ENCODE data around the gene ZNF550. TPM values are rescaled to one million over a fixed set of nuclear protein-coding genes. Genes with fewer than 3 reads are reported as not detected.
A peak's percentile ranks its signal among the peaks of the same experiment; 100 is the strongest.

Gene ZNF550
- total RNA-seq (2014; rRNA removed; shearing (Covaris generic); ENCODE audit: low replicate concordance), result 4.2 and 5.1 TPM in 2 replicates

DNA sequence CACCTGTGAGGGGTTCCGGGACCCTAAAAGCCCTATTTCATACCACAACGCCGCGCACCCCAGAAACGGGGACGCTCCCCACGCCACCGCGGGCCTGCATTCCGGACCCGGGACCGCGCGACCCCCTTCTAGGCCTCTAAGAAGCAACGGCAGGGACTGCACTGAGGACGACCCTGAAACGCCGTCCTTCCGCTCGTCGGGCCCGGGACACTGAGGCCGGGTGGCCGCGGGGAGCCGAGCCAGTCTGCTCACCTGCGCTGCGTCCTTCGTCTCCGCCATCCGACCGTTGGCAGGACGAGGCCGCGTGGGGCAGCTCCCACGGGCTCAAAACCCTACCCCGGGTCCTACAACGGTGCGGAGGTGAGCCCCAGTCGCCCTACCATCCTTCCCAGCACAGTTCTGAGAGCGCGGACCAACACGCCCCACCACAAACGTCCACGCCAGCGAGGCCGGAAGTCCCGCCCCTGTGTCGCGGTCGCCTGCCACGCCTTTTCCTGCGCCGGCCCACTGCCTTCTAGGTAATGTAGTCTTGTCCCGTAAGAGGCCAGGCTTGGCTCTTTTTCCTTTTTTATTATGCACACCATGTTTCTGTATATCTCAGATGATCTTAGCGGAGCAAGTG lies at the start of gene ZNF550:
ZNF550 (minus strand) TSS at position 460 of the 622 bp plus-strand sequence; CDS start at position 279, 181 bp downstream.
- H3K36me3 ChIP-seq, result peaks cover 37% of the 10 kb centered on the region
- peak; percentile 90 for DNase-seq
- peaks cover 50% of the 10 kb centered on the region for H3K9me3 ChIP-seq
- H3K27me3 ChIP-seq, result no peaks in the 10 kb centered on the region
- peak within 1 kb of the TSS; percentile 78 for H3K4me3 ChIP-seq

DNA sequence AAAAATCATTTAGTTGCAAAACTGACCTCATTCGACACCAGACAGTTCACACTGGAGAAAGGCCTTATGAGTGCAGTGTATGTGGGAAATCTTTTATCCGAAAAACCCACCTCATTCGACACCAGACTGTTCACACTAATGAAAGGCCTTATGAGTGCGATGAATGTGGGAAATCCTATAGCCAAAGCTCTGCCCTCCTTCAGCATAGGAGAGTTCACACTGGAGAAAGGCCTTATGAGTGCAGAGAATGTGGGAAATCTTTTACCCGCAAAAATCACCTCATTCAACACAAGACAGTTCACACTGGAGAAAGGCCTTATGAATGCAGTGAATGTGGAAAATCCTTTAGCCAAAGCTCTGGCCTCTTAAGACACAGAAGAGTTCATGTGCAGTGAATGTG lies 47.3 kb upstream of the ZNF550 start:
- Histone ChIP-seq H3K9me3 (peaks cover 31% of the 10 kb centered on the region), H3K36me3 (peaks cover 55% of the 10 kb centered on the region), H3K4me3 (no peak overlapping the region), H3K27me3 (no peaks in the 10 kb centered on the region)
- no peak for DNase-seq

DNA sequence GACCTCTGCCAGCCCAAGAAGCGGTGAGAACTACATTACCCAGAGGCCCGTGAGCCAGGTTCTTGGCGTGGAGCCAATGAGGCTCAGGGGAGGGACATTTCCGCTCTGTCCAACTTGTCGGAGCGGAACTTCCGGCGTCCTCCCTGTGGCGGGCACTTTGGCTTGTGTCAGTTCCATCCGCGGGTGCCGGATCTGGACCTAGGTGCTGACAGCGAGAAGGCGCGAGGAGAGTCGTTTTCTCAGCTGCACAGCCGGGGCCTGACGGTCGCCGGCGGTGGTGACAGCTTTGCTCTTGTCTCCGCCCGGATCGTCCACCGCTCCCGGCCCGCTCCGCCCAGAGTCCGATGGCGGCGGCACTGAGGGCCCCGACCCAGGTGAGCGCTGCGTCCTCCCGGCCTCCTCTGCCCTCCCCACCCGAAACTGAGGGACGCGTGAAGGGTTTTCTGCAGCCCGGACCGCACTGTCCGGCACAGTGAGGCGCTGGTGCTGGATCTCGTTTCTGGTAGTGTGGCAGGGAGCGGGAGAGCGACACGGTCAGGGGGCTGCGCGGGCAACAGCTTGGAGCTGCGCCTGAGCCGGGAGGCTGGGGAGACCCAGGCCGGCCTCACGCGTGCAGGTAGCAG lies 40.2 kb upstream of the ZNF550 start, which contains the start of gene ZNF530:
ZNF530 (plus strand) TSS at position 125 of the 623 bp plus-strand sequence. CDS start 4,461 bp downstream, outside the sequence.
- Histone ChIP-seq H3K9me3 (peaks cover 14% of the 10 kb centered on the region), H3K36me3 (peaks cover 25% of the 10 kb centered on the region), H3K27me3 (0 out of 2 replicates have a peak, but pooled peaks cover 2% of the 10 kb centered on the region), H3K4me3 (peak within 1 kb of the TSS; percentile 89)
- DNase-seq, result peak; percentile 95

DNA sequence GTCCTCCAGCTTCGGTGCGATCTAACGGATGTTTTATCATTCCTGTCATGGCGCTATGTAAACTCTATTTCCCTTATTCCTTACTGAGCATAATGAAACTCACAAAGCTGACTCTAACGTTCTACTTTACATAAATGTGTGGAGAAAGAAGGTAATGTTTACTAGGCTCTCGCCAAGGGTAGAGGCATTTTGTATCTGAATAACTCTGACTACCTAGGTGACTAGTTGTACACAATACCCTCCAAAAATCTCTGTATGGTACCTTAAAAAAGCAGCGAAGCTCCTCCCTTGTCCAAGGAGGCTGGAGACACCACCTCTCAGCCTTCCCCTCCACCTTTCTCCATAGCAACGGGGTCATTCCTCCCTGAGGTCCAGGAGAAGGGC lies 39.7 kb upstream of the ZNF550 start:
- no peak for DNase-seq
- Histone ChIP-seq H3K9me3 (peaks cover 14% of the 10 kb centered on the region), H3K4me3 (peak overlapping the region; percentile 89), H3K27me3 (0 out of 2 replicates have a peak, but pooled peaks cover 2% of the 10 kb centered on the region), H3K36me3 (peaks cover 20% of the 10 kb centered on the region)

DNA sequence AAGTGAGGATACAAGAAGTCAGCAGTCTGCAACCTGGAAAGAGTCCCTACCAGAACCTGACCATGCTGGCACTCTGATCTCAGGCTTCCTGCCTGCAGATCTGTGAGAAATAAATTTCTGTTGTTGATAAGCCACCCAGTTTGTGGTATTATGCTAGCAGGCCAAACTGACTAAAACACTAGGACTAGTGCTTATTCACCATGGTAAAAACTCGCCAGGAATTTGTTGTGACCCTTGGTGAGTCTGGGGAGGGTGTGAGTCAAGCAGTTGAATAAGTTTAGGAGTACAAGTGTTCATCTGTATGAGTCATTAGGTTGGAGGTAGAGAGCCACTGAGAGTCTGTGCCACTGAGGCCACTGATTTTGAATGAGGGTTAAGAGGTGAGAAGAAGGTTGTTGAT lies 27.9 kb upstream of the ZNF550 start:
- Histone ChIP-seq H3K9me3 (peaks cover 34% of the 10 kb centered on the region), H3K36me3 (no peaks in the 10 kb centered on the region; the same call in 1 of the 2 replicates), H3K27me3 (no peaks in the 10 kb centered on the region), H3K4me3 (no peak overlapping the region)
- DNase-seq, result peak; percentile 25

DNA sequence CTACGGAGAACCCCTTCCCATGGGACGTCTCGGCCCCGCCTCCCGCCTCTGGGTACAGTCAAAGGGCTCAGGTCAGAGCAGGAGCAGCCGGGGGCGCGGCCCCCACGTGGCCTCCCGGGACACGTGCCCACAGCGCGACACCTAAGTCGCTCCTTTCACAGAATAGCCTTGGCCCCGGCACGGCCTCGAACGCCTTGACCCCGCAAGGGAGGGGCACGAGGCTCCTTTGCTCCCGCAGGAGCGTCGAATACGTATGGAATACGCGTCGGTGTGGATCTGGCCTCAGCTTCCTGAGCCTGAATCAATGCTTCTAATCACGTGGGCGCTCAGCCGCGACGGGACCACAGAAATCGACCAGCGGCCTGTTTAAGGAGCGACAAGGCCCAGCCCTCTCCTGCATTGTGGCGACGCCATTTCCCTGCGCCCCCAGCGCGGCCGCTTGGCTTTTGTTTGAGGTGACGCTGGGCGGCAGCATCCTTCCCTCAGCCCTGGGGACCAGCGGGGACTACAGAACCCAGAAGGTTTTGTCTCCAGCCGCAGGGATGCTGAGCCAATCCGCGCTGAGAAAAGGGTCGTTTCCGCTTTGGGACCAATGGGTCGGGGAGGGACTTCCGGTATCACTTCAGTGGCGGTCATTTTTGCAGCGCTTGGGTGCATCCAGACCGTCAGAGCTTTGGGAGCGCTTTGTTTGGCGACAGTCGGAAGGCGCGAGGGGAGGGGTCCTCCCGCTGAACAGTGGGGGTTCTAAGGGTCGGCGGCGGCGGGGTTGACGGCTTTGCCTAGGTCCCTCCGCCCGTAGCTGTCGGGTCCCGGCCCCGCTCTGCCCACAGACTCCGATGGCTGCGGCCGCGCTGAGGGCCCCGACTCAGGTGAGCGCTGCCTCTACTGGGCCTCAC lies 24.1 kb upstream of the ZNF550 start, which contains the start of gene ZIK1:
ZIK1 (plus strand) TSS at position 625 of the 896 bp plus-strand sequence; CDS start at position 837, 212 bp downstream.
- peak within 1 kb of the TSS; percentile 17; the same call in 1 of the 2 replicates for H3K4me3 ChIP-seq
- DNase-seq, result peak; percentile 34
- H3K9me3 ChIP-seq, result peaks cover 35% of the 10 kb centered on the region
- H3K27me3 ChIP-seq, result no peaks in the 10 kb centered on the region
- H3K36me3 ChIP-seq, result no peaks in the 10 kb centered on the region; the same call in 1 of the 2 replicates

DNA sequence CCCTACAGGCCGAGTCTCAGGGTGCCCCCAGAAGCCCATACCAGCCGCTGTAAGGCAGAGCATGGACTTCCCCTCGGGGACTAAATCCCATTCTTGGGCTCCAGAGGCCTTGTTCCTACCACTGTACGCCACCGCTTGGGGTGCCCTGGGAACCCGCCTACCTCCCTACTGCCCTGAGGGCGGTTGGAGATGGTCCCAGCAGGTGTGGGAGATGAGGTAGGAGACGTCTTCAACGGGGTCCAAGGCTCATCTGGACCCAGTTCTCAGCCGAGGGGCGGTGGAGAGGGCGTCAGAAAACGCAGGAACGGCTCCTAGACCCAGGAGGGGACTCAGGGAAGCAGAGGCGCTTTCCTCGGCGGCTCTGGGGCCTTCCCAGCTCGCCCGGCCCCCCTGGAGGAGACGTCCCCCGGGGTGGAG lies 23.4 kb upstream of the ZNF550 start:
- H3K9me3 ChIP-seq, result peaks cover 39% of the 10 kb centered on the region
- no peaks in the 10 kb centered on the region for H3K27me3 ChIP-seq
- no peak overlapping the region for H3K4me3 ChIP-seq
- DNase-seq, result no peak
- H3K36me3 ChIP-seq, result peaks cover 2% of the 10 kb centered on the region; the same call in 1 of the 2 replicates

DNA sequence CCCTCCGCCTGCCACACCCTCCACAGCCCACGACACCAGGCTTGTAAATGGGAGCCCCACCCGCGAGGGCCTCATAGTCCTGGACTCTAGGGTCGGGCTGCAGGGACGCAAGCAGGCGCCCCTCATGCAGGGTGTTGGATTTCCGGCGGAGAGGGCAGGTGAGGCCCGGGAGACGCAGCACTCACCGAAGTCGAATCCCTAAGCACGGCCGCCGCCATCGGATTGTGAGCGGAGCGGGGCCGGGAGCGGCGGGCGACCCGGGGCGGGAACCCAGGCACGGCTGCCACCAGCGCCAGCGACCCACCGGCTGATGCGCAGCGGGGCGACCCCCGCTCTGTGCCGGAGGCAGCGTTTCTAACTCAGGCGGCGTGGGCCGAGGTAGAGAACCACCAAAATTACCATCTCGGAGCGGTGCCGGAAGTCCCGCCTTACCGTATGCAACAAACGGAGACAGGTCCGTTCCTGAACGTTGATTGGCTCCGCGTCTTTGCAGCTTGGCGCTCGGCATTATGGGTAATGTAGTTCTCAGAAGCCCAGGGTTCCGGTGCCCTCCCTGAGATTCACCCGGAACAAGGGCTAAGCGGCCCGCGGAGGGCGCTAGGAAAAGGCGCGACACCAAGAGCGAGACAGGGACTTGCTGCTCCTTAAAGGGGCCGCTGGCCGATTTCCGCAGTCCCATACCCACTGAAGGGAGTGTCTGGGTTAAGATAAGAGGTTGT lies 19.0 kb upstream of the ZNF550 start, which contains the start of gene ZNF416:
ZNF416 (minus strand) TSS at position 425 of the 719 bp plus-strand sequence; CDS start at position 218, 207 bp downstream.
- Histone ChIP-seq H3K4me3 (peak within 1 kb of the TSS; percentile 89), H3K36me3 (peaks cover 44% of the 10 kb centered on the region), H3K9me3 (peaks cover 57% of the 10 kb centered on the region), H3K27me3 (no peaks in the 10 kb centered on the region)
- DNase-seq, result peak; percentile 97

DNA sequence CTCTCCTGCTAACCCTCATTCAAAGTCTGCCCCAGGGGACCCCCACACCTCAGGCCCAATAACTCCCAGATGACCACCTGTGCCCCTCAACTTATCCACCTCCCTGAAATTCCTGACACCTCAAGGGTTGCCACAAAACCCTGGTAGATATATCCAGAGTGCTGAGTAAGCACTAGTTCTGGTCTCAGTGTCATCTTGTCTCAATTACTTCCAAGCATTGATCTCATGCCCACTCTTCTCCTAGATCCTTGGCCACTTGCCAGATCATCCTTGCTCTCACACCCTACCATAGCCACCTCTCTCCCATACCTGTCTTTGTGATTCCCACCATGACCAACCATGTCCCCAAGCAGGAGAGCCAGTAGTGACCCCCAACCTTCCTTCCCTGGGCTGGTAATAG lies 17.0 kb upstream of the ZNF550 start:
- peaks cover 64% of the 10 kb centered on the region for H3K36me3 ChIP-seq
- H3K9me3 ChIP-seq, result peaks cover 64% of the 10 kb centered on the region
- no peaks in the 10 kb centered on the region for H3K27me3 ChIP-seq

DNA sequence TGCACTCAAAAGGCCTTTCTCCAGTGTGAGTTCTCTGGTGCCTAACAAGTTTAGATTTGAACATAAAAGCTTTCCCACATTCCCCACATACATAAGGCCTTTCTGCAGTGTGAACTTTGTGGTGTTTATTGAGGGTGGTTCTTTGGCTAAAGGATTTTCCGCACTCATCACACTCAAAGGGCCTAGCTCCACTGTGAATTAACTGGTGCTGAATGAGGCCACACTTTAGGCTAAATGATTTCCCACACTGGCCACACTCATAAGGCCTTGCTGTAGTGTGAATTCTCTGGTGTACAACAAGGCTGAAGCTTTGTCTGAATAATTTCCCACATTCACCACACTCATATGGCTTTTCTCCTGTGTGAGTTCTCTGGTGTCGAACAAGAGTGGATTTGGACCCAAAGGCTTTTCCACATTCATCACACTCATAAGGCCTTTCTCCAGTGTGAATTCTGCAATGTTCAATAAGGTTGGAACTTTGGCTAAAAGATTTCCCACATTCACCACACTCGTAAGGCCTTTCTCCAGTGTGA lies 12.8 kb upstream of the ZNF550 start:
- no peak for DNase-seq
- Histone ChIP-seq H3K27me3 (no peaks in the 10 kb centered on the region), H3K36me3 (peaks cover 63% of the 10 kb centered on the region), H3K4me3 (no peak overlapping the region), H3K9me3 (peaks cover 63% of the 10 kb centered on the region)

More for the DNA sequence above, 17.0 kb upstream of the ZNF550 start:
- no peak overlapping the region for H3K4me3 ChIP-seq
- no peak for DNase-seq

DNA sequence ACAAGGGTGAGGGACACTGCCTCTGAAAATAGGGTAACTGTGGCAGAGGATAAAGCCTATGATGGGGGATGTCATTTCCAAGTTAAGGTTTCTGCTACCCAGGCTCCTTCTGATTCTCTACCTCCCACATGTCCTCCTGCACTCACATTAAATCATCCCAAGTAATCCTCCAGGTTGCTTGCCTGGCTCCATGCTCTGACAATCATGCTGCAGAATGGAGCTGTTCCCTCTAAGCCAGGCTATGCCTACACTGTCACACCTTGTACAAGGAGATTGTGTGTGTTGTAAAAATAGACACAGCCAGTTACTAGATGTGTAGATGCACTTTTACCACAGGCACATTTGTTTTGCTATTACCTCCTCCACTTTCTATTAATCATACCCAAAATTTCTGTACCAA lies 11.0 kb upstream of the ZNF550 start:
- DNase-seq, result no peak
- Histone ChIP-seq H3K4me3 (no peak overlapping the region), H3K36me3 (peaks cover 45% of the 10 kb centered on the region), H3K27me3 (no peaks in the 10 kb centered on the region), H3K9me3 (peaks cover 68% of the 10 kb centered on the region)

DNA sequence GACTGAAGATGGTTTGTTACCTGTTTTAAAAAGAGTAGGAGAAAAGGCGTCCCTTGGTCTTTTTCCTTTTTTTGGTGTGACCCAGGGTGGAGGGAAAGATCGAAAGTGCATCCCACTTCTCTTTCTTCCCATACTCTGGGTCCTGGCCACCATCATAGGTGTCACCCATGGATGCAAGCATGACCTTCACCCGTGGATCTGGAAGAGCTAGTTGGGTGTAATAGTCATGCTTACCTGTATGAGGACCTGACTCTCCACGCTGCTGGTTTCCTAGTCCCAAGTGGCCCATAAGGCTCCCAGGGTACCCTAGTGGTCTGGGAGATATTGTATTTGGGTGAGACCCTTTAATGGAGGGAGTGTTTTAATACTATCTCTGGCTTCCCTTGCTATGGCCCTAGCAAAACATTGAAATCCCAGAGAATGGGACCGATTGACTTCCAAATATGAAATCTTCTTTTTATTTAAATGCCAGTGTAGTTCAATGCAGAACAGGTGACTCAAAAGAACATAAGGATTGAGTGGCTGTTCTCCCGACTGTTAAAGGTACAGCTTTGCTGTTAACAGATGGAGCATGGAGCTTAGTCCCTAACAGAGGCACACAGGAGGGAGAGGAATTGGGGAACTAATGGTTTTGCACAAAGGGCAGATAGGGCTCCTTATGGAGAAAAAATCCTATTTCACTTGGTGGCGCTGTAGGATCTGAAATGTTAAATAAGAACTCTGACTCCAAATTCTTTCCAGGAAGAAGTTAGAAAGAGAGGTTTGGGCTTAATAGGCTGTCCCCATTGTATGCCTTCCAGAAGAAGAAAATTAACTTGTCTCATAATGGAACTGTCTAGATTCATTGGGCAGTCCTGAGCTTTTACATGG lies 7.0 kb upstream of the ZNF550 start:
- Histone ChIP-seq H3K9me3 (peaks cover 53% of the 10 kb centered on the region), H3K27me3 (no peaks in the 10 kb centered on the region), H3K36me3 (peaks cover 4% of the 10 kb centered on the region), H3K4me3 (no peak overlapping the region)
- no peak for DNase-seq

DNA sequence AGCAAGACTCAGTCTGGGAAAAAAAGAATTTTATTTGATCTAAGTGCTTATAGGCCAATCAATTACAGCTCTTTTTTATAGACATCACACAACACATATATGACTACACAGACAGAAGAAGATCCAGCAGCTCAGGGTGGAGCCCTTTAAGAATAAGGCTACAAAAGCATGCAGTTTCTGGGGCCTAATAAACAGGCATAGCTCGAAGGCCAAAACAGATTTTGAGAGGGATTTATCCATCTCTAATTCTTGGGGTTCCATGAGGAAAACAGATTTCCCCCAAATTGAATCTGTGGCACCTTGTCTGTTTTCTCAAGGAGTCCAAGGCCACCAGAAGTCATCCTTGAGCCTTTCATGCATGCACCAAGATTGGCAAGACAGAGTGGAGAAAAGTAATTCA lies 3.9 kb upstream of the ZNF550 start:
- DNase-seq, result no peak
- H3K4me3 ChIP-seq, result no peak overlapping the region

DNA sequence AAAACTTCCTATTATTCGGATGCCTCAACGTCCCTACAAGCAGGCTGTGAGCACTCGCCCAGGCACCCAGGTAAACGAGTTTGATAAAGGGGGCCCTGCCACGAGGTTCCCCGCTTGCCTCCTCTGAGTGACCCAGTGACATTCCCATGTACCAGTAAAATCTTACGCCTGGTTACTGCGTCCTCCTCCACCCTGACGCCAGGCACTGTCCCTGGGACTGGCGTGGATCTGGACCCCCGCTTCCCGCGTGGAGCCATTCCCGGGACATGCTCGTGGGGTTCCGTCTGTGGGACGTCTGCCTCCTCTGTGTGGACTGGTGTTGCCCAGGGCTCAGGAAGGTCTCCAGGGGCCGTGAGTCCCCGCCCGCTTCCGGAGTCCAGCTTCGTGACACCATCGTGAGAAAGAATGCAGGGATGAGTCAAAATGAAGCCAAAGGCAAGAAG lies 407 bp upstream of the ZNF550 start:
- H3K4me3 ChIP-seq, result peak overlapping the region; percentile 78
- H3K9me3 ChIP-seq, result peaks cover 50% of the 10 kb centered on the region
- peak; percentile 43 for DNase-seq
- no peaks in the 10 kb centered on the region for H3K27me3 ChIP-seq
- peaks cover 31% of the 10 kb centered on the region for H3K36me3 ChIP-seq

More for the DNA sequence above, 3.9 kb upstream of the ZNF550 start:
- Histone ChIP-seq H3K36me3 (peaks cover 5% of the 10 kb centered on the region; the same call in 1 of the 2 replicates), H3K27me3 (no peaks in the 10 kb centered on the region), H3K9me3 (peaks cover 60% of the 10 kb centered on the region)

DNA sequence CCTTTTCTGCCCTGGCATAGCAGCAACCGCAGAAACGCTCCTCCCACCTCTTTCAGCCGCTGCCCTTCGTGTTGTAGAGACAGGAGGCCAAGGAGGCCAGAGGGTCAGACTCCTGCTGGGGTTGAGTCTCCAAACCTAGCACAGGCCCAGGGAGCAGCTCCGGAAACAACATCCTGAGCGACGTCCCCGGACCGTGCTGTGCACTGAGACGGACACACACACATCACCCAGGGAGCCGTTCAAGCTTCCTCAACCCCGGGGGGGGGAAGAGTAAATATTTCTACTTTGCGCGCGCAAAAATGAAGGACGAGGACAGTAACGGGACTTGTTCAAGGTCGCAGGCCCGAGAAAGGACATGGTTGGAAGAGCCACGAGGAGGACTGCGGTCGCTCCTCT lies 657 bp downstream of the ZNF550 start:
- Histone ChIP-seq H3K36me3 (peaks cover 41% of the 10 kb centered on the region), H3K27me3 (no peaks in the 10 kb centered on the region), H3K9me3 (peaks cover 55% of the 10 kb centered on the region), H3K4me3 (peak overlapping the region; percentile 78)
- DNase-seq, result peak; percentile 43

Measured in MG63 (cell line).